Upper lobe of right lung (tissue), 1 donor: Measurements from ENCODE around the gene NCOA7. TPM values are rescaled to one million over a fixed set of nuclear protein-coding genes. Genes with fewer than 3 reads are reported as not detected.
"Not testable (repeated sequence)": the region's sequence is repeated elsewhere in the genome, so short reads cannot be mapped to it uniquely, and the experiment has no call there.

Experiments
- ATAC-seq: fragments of 200-7000 bp; cut with Tn5 transposase; one replicate; pipeline ENCODE4 v1.9.1; 2020; ENCODE audit warnings: mild to moderate bottlenecking, moderate library complexity
- DNase-seq: peaks from one replicate; pipeline ENCODE4 v3.0.0-alpha.2; 2020
- H3K27ac ChIP-seq: fragments of 200-600 bp; one replicate; pipeline ENCODE4 v1.8.0; 2022
- H3K27me3 ChIP-seq: fragments of 200-600 bp; one replicate; pipeline ENCODE4 v1.8.0; 2022; ENCODE audit warnings: mild to moderate bottlenecking
- H3K36me3 ChIP-seq: fragments of 200-600 bp; one replicate; pipeline ENCODE4 v1.8.0; 2022
- H3K4me1 ChIP-seq: fragments of 200-600 bp; one replicate; pipeline ENCODE4 v1.8.0; 2022
- H3K4me3 ChIP-seq: fragments of 200-600 bp; one replicate; pipeline ENCODE4 v1.8.0; 2022; ENCODE audit warnings: mild to moderate bottlenecking
- H3K9me3 ChIP-seq: fragments of 200-600 bp; one replicate; pipeline ENCODE4 v1.8.0; 2022
- intact Hi-C: fragments of 100-400 bp; cut with DNase I; formaldehyde crosslinking; loops from one replicate; pipeline ENCODE4 v1.11.0; 2022
- total RNA-seq: library from RNA; stranded (reverse); fragmentation: NEBNext Ultra II Directional; extraction: Animal tissue kit (Norgen Biotek cat#: 25700); gene quantifications from one replicate; pipeline ENCODE4 v1.2.1, GENCODE V29; 2021
- TF ChIP-seq, protein P1 (sequence below): fragments of 200-600 bp; IDR thresholded peaks from one replicate; pipeline ENCODE4 v1.8.0; 2022; ENCODE audit warnings: antibody characterized with exemption
- donor health status: DM: no; HTN: yes; CAD: no; lungs with severe emphysema.

Gene NCOA7
- total RNA-seq, 1 donor from 2014 or later: 80.8 TPM

DNA sequence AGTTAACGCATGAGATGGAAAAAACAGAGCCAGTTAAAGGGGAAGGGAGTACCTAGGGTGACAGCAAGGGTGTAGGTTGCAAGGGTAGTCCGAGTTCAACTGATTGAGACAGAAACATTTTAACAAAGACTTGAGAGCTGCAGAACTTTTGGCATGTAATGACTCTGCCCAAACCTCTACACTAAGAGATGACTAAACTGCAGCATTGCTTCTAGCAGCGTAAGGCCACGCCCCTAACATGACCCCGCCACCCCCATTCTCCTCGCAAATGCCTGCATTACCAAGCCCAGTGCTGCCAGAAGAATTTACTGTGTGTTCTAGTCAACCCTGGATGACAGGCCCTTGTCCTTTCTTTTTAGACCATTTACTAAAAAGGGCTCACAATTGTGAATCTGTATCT is 159.5 kb downstream of the NCOA7 start:
- no peak overlapping the region for H3K4me3 ChIP-seq
- TF ChIP-seq, protein P1, sequence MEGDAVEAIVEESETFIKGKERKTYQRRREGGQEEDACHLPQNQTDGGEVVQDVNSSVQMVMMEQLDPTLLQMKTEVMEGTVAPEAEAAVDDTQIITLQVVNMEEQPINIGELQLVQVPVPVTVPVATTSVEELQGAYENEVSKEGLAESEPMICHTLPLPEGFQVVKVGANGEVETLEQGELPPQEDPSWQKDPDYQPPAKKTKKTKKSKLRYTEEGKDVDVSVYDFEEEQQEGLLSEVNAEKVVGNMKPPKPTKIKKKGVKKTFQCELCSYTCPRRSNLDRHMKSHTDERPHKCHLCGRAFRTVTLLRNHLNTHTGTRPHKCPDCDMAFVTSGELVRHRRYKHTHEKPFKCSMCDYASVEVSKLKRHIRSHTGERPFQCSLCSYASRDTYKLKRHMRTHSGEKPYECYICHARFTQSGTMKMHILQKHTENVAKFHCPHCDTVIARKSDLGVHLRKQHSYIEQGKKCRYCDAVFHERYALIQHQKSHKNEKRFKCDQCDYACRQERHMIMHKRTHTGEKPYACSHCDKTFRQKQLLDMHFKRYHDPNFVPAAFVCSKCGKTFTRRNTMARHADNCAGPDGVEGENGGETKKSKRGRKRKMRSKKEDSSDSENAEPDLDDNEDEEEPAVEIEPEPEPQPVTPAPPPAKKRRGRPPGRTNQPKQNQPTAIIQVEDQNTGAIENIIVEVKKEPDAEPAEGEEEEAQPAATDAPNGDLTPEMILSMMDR: no peak
- H3K9me3 ChIP-seq: no peaks in the 10 kb centered on the region
- intact Hi-C loops: loop anchor here (10.0 kb wide), 1 partner anchor 155 kb away; the partner anchor contains the start of gene NCOA7
- ATAC-seq: no peak
- no peaks in the 10 kb centered on the region for H3K36me3 ChIP-seq
- H3K27me3 ChIP-seq: no peaks in the 10 kb centered on the region
- H3K27ac ChIP-seq: no peak overlapping the region
- no peak for DNase-seq
- peaks cover 19% of the 10 kb centered on the region for H3K4me1 ChIP-seq

DNA sequence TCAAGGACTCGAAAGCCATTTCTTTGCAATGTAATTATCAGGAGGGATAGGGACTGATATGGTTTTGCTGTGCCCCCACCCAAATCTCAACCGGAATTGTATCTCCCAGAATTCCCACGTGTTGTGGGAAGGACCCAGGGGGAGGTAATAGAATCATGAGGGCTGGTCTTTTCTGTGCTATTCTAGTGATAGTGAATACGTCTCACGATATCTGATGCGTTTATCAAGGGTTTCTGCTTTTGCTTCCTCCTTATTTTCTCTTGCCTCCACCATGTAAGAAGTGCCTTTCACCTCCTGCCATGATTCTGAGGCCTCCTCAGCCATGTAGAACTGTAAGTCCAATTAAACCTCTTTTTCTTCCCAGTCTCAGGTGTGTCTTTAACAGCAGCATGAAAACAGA is 160.0 kb downstream of the NCOA7 start:
- intact Hi-C loops: loop anchor here (10.0 kb wide), 1 partner anchor 156 kb away; the partner anchor contains the start of gene NCOA7
- not testable (repeated sequence) for H3K4me3 ChIP-seq, H3K27ac ChIP-seq, H3K9me3 ChIP-seq, ATAC-seq, DNase-seq, H3K27me3 ChIP-seq, H3K36me3 ChIP-seq
- H3K4me1 ChIP-seq: peaks cover 15% of the 10 kb centered on the region

DNA sequence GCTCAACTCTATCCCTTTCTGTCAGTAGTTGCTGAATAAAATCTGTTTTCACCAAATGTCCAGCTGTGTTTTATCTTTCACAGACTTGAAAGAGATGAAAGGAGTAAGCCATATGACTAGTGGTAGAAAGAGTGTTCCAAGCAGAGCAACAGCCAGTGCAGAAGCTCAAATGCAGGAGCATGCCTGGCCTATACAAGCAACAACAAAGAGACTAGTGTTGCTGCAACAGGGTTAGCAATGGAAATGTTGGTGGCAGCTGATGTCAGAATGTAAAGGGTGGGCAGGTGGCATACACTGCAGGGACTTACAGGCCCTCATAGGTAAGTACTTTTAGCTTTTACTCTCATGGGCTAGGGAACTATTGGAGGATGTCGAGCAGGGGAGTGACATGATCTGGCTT is 160.6 kb downstream of the NCOA7 start:
- ATAC-seq (no peak), DNase-seq (no peak)
- Histone ChIP-seq H3K4me3 (no peak overlapping the region), H3K27ac (no peak overlapping the region), H3K27me3 (no peaks in the 10 kb centered on the region), H3K9me3 (no peaks in the 10 kb centered on the region), H3K36me3 (no peaks in the 10 kb centered on the region), H3K4me1 (peaks cover 15% of the 10 kb centered on the region)
- intact Hi-C loops: loop anchor here (10.0 kb wide), 1 partner anchor 157 kb away; the partner anchor contains the start of gene NCOA7
- TF ChIP-seq, protein P1: no peak

DNA sequence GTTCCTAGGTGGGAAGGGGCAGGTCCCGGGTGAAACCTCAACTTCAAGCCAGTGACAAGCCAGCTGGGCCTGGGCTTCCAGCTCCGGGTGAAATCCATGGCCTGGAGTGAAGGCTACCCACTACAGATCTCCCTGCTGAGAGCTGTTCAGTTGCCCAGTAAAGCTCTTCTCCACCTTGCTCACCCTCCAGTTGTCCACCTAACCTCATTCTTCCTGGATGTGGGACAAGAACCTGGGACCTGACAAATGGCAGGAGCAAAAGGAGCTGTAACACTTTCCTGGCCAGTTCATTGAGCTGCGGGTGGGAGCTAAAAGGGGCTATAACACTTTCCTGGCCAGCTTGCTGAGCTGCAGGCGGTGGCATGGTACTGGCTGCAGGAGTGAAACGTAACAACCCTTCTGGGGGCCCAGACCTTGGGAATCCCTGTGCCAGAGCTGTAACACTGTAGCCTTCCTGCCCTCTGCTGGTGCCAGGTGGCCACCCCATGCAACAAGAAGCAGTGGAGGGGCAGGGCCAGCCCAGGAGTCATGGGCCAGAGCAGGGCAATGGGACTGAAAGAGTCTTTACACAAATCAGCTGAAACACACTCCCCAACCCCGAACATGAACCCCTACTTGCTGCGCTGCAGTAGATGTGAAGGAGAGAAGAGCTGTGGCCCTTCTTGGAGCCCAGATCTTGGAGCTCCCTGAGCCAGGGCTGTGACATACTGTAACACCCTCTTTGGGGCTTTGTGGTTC is 162.2 kb downstream of the NCOA7 start:
- H3K27me3 ChIP-seq: no peaks in the 10 kb centered on the region
- ATAC-seq: no peak
- H3K4me1 ChIP-seq: peaks cover 5% of the 10 kb centered on the region
- no peaks in the 10 kb centered on the region for H3K9me3 ChIP-seq
- no peak overlapping the region for H3K27ac ChIP-seq
- H3K36me3 ChIP-seq: no peaks in the 10 kb centered on the region
- H3K4me3 ChIP-seq: no peak overlapping the region
- DNase-seq: peak; percentile 68
- intact Hi-C loops: loop anchor here (10.0 kb wide), 1 partner anchor 158 kb away; the partner anchor contains the start of gene NCOA7
- TF ChIP-seq, protein P1: no peak

DNA sequence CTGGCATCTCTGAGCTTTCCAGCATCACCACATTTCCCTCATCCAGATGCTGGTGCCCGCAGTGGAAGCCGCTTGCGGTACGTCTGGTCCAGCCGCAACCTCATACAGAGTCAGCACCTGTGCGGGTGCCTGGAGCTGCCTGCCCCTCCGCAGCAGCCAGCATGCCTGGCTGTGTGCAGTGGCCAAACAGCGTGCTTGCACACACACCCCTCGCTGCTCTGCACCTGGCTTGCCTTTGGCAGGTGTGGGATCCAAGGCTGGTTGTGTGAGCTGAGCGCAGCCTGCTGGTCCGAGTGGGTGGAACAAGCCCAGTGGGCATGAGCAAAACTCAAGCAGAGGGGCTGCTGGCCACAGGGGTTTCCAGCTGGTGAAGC is 162.7 kb downstream of the NCOA7 start:
- H3K27me3 ChIP-seq: no peaks in the 10 kb centered on the region
- peak; percentile 3 for ATAC-seq
- H3K9me3 ChIP-seq: no peaks in the 10 kb centered on the region
- H3K36me3 ChIP-seq: no peaks in the 10 kb centered on the region
- intact Hi-C loops: loop anchor here (10.0 kb wide), 1 partner anchor 159 kb away; the partner anchor contains the start of gene NCOA7
- H3K4me1 ChIP-seq: peaks cover 10% of the 10 kb centered on the region
- H3K4me3 ChIP-seq: no peak overlapping the region
- no peak overlapping the region for H3K27ac ChIP-seq
- DNase-seq: no peak
- TF ChIP-seq, protein P1: no peak

DNA sequence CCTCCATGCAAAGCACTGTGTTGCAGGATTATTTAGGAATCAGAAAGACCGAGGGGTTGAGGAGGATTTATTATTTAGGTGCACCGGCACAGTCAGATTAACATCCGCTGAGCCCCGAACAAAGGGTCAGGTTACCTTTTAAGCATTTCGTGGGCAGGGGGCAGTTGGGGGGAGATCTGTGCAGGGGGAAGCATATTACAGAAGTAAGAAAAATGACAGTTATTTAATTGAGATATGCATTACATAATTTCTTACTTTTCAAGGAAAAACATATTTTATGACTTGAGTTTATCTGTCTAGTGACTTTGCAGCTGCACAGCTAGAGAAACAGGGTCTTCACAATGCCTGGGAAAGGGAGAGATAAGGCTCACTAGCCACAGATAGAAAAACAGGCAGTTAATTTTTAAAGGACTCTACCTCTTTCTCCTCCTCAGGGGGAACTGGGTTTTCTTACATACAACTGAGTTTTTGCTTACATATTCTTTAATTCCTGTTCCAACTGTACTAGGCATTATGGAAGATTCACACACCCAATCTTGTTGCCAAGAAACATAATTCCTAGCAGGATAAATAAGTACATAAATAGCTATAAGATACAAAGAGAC is 164.1 kb downstream of the NCOA7 start:
- H3K9me3 ChIP-seq: no peaks in the 10 kb centered on the region
- peaks cover 23% of the 10 kb centered on the region for H3K4me1 ChIP-seq
- DNase-seq: no peak
- intact Hi-C loops: loop anchor here (10.0 kb wide), 1 partner anchor 160 kb away; the partner anchor contains the start of gene NCOA7
- TF ChIP-seq, protein P1: no peak
- H3K27me3 ChIP-seq: no peaks in the 10 kb centered on the region
- H3K4me3 ChIP-seq: no peak overlapping the region
- ATAC-seq: no peak
- no peak overlapping the region for H3K27ac ChIP-seq
- no peaks in the 10 kb centered on the region for H3K36me3 ChIP-seq
